Fibroblast of the conjunctiva (primary cell): ENCODE measurements around the gene MUC2.

Experiments used
- DNase-seq: peaks from one replicate; pipeline ENCODE4 v3.0.0-alpha.2; 2010; ENCODE audit warnings: low read depth

Gene MUC2

DNA sequence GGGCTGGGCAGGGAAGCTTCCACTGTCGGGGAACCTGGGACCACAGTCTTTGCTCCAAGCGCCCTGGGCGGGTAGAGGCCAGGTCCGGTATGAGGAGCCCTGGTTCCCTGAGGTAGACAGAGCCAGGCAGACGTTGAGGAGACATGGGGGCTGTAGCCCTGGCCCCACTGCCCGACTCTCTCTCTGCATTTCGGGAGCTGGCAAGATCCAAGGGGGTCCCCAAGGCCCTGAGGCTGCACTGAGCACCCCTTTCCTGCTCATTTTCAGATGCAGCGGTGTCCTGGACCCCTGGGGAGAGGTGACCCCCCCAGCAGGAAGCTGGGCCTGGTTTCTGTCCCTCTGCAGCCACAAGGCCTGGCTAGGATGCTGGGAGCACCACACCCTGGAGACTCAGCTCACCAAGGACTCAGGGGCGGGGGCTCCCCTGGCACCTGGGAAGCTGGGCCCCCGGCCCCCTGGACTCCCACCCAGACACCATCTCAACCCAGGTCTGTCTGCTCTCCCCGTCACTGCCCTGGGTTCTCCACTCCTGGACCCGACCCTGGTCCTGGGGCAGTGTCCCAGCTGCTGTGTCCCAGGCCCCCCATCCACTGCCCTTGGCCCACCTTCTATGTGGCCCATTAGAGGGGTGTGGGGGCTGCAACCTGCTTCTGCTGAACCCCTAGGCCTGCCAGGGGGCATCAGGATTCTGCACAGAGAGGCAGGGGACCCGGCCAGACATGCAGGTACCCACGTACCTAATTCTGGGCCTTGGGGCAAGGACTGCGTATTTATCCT, 23.1 kb upstream of the MUC2 start:
- no peak for DNase-seq

DNA sequence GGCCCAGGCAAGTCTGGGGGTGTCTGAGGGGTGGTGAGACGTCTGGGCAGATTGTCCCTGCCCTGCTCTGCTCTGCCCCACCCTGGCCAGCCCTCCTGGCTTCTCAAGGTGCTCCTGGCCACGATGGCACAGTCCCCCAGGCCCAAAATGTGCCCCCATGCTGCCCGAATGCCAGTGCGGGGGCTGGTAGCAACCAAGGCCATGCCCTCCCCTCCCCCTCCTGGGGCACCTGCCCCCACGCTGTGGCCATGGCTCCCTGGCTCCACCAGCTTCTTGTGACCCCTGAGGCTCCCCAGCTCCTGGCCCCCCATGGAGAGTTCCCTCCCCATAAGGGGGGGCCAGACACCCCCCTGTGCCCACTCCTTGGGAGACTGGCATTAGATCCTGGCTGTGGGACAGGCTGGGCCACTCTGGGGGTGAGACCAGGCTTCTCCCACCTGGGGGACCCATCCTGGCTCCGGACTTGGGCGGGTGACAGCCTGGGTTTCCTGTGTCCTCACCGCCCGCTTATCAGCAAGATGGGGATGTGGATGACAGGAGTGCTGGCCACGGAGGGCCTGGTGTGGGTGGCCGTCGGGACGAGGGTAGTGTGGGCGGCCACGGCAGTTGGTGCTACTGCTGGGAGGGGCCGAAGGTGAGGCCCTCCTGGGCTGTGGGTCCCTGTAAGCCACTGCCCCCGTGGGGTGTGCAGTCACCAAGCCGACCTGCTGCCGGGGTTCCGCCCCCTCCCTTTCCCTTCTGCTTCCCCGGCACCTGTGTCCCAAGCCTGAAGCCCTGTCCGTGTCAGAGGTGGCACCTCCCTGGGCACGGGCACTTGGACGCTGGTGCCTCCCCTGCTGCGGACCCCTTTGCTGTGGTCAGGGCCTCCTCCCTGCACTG, 22.3 kb upstream of the MUC2 start:
- DNase-seq = no peak

DNA sequence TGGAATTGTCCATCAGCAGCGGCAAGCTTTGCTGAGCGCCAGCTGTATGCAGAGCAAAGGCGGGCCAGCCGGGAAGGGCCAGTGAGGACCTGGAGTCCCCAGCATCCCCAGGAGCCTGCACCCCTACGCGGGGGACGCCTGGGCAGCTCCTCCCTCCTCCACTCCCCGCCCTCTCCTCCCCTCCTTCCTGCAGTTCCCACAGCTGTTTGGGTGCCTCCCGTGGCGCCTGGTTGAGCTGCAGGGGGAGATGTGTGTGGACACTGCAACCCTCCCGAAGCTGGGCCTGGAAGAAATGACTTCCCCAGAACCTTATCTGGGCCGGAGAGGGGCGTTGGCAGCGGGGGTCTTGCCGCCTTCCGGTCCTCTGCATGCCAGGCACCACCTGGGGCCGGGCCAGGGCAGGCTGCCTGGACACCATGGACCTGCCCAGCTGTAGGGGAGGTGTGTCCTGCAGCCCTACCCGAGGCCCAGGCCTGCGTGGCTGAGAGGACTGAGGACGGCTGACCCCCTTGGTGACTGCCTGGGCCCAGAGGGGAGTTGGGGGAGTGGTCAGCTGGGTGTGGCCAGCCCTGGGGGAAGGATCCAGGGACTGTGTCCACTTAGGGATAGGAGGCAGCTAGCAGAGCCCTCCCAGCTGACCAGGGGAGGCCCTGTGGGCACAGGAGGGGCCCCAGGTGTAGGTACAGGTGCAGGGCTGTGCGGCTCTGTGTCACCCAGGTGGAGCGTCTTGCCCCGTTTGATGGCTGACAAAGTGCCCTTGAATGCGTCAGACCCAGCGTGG, 21.4 kb upstream of the MUC2 start:
- DNase-seq = no peak

DNA sequence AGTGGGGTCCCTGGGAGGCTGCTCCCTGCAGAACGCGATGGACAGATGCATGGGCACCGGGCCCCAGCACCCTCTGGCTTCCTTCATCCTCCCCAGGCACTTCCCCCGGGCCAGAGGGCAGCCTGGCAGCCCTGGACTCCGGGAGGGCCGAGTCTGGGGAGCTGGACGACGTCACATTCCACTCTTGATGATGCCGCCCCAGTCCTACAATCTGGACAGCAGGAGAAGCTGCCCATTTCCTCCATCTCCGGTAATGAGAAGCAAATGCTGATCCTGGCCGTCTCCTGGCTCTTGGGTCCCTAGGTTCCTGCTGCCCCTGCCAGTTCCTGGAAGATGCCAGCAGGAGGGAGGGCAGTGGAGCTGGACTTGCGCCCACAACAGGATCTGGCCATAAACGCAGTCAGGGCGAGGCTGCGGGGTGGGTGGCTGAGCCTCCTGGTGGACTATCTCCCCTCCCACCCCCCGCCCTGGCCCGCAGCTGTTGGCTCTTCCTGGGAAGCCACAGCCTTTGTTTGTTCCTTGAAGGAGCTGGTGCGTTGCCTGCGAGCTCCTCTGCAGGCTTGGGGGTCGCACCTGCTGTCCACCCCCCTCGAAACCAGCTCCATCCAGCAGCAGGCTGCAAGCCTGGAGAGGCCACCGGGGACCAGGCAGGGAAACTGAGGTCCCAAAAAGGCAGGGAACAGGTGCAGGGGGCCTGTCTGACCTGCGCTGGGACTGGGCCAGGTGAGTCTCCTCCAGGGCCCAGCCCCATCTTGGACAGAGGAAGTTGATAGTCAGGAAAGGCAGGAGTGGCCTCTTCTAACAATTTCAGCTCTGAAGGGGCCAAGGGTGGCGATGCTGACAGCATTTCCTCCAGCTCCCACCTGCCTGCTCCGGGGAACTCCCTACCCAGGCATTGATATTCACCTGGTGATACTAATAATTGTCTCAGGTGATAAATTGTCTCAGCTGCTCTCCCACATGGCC, 20.2 kb upstream of the MUC2 start:
- no peak for DNase-seq

DNA sequence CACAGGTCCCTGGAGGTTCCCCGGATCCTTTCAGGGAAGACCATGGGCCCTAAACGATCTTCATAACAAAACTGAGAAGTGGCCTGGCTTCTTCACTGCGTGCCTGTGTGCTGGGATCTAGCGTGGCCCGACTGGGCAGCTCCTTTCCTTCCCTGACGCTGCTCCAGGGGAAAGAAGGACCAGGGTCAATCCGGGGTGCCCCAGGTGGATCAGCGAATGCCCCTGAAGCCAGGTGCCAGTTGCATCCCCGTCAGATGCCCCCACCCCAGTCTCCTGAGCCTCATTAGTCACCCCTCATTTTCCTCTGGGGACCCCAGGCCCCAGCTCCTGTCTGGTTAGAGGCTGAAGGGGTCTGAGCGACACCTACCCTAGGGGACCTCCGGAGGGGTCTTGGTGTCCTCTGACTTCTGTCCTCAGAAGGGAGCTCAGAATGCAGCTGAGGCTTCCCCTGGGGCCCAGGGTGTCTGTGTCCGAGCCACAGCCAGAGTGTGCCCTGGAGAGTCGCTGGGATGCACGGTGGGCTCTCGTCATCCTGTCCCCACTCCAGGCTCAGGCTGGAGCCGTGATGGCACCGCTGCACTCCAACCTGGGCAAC, 19.5 kb upstream of the MUC2 start:
- DNase-seq = no peak

DNA sequence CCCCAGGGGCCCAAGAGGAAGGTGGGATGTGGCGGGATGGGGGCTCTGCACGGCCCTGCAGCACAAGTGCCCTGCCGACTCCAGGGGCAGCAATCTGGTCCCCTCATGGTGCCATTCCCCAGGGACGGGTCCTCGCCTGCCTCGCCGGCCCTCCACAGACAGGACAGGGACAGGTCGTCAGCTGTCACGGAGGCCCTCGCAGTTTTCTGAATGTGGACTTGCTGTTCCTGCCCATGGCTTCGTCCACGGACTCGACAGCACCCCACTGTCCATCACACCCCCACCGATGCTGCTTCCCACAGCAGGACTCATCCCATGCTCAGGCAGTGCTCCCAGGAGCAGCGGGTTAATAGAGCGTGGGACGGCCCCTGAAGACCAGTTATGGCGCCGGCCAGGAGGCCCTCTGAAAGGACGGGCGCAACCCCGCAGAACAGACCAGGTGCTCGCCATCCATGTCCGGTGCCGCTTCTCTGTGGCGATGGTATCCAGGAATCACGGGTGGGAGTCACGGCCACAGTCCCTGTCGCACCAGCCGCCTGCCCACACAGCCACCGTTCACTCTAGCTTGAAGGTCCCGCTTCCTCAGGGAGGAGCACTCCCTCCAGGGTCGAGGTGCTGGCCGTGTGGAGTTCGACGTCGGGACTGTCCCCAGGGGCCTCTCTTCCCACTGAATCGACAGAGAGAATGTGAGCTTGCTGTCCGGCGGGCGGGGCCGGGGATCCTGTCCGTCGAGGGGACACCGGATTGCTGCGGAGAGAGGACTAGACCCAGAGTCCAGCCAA, 18.5 kb upstream of the MUC2 start:
- no peak for DNase-seq

DNA sequence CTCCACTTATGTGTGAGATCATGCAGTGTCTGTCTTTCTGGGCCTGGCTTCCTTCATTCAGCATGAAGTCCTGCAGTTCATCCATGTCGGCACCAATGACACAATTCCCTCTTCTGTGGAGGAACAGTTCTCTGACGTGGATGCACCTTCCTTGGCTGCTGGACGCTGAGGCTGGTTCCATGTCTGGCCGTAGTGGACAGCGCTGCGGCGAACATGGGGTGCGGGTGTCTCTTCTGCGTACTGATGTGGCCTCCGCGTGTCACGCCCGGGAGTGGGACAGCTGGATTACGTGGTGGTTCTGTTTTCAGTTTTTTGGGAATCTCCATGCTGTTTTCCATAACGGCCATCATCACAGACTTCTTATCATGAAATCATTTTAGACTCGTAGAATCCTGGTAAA, 16.9 kb upstream of the MUC2 start:
- DNase-seq = no peak

DNA sequence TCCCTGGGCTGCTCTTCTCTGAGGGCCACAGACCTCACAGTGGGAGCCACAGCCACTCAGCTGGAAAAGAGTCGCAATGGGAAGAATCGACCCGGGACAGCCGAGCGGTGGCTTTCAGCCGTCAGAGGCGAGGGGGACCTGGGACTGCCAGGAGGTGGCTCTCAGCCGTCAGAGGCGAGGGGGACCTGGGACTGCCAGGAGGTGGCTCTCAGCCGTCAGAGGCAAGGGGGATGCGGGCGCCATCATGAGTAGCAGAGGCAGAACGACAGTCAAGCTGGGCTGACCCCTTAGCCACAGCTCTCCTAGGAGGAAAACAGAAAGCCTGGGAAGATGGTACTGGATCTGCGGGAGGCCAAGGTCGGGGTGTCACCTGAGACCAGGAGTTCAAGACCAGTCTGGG, 14.9 kb upstream of the MUC2 start:
- no peak for DNase-seq

DNA sequence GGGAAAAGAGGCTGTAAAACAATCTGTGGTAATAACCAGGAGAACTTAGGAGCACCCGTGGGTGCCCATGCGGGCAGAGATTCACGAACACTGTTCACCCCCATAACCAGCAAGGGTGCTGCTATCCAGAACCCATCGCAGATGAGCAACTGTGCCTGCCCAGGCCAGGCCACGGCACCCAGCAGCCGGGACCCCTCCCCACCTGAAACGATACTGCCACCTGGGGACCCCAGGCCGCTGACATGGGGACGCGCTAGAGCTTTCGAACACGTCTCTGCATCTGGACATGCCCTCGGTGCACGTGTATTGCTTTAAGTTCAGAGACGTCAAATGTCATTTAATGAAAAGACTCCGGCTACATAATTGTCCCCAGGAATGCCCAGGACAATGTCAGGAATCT, 14.3 kb upstream of the MUC2 start:
- no peak for DNase-seq

DNA sequence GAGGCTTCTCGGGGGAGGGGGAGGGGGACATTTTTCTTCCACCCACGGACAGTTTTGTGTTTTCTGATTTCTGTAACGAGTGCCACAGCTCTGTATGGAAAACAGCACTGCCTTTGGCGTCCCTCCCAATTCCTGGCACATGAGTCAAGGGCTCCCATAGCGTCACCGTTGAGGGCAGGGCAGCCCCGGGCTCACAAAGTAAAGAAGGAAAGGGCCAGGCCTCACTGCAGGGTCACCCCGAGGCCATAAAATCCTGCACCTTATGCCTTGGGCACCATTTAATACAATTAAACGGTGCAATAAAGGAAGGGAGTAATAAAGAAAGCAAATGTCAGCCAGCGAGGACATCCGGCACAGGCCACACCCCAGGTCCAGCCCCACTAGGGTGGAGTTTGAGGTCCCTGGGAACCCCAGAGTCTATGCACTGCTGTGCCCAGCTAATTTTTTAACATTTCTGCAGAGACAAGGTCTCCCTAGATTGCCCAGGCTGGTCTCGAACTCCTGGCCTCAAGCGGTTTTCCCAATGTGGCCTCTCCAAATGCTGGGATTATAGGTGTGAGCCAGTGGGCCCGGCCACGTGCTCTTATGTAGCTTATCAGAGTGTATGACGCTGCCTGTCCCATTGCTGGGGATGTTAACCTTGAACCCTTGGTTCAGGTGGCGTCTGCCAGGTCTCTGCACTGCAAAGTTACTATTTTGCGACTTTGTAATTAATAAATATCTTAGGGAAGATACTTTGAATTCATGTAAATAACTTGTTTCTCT, 13.6 kb upstream of the MUC2 start:
- no peak for DNase-seq

DNA sequence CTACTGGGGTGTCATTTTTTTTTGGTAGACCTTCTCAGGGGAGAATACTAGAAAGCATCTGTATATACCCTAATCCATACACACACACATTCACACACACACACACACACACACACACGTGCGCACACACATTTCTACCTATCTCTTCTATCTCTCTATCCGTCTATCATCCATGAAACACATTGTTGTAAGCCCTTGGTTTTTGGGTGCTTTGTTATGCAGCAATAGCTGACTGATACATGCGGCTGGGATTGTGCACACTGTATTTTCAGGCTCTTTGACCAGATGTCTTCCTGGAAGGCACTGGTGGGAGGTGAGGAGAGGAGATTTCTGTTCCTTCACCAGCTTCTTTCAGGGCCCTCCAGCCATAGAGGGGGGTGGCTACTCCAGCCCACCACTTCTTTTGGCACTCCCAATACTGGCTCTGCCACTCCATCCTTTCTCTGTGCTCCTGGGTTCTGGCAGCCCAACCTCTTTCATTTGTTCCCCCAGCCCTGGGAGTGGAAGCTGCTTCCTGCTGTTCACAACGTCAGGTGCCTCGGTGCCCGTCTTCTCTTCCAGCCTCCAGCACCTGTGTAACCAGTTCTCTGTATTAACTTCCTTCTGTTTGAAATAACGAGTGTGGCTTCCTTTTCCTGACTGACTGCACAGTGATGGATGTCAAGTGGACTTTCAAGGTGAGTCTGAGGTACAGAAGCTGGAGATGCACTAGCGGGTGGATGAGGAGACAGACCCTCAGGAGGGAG, 12.4 kb upstream of the MUC2 start:
- no peak for DNase-seq

DNA sequence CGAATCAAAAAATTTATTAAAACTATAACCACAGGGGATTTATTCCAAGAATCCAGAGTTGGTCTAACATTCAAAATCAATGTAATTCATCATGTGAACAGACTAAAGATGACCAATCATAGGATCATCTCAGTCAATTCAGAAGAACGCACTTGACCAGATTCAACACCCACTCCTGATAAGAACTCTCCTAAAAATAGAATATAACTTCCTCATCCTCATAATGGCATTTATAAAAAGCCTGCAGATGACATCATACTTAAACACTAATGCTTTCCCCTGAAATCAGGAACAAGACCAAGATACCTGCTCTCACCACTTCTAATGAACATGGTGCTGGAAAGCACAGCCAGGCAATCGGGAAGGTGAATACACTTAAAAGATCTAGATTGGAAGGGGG, 10.5 kb upstream of the MUC2 start:
- DNase-seq = no peak

DNA sequence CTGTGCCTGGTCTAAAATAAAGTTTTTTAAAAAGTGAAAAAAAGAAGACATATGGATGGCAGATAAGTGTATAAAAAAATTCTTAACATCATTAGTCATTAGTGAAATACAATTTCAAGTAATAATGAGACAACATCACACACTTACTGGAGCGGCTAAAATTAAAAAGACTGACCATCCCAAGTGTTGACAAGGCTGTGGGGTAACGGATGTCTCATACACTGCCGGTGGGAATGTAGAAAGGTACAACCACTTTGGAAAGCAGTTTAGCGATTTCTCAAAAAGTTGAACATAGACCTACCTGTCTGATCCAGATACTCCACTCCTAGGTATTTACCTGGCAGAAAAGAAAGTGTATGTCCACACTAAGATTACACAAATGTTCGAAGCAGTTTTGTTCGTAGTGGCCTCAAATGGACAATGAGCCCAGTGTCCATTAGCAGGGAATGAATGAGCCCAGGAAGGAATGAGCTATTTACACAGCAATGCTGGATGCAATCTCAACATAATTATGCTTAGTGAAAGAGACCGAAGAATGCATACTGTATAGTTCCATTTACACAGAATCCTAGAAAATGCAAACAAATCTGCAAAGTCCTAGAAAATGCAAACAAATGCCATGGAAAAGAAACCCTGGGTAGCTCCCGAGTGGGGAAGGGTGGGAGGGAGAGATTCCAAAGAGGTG, 6.7 kb upstream of the MUC2 start:
- DNase-seq = no peak

DNA sequence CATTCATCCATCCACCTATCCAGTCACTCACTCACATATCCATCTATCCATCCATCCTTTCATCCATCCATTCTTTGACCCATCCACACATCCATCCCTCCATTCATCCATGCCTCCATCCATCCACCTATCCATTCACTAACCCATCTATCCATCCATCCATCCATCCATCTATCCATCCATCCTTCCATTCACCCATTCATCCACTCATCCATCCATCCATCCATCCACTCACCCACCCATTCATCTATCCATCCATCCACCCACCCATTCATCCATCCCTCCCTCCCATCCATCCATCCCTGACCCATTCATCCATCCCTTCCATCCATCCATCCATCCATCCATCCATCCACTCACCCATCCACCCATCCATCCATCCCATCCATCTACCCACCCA, 4.9 kb upstream of the MUC2 start:
- DNase-seq = no peak

DNA sequence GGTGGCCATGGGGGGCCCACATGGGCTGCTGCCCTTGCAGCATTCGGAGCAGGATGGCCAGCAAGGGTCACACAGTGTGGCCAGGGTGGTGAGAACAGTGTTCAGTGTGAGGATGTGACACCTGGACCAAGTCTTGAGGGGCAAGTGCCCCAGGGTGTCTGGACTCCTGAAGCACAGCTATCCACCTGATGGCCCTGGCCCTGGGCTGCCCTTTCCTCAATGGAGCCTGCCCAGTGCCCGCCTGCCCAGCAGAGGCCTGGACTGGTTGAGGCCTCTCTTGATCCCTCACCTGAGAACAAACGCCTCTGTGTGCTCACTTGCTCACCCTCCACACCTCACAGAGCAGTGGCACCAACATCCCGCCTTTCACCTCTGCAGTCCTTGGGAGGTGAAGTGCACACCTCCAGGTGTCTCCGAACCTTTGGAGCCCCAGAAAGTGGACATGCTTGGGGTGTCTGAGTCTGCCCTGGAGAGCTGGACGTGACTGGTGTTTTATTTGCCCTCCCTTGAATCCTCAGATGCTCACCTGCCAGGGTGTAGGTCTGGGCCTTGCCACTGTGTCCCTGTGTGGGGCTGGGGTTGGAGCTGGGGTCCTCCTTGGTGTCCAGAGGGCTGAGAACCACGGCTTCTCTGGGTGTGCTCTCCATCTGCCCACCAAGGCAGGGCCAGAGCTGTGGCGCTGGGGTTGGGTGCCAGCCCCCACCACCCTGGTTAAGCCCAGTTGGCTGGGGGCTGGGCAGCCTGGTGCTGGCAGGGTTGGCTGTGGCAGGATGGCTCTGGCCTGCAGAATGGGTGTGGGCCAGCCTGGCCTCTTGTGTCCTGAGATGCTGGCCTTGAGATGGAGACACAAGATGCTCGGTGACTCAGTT, 3.8 kb upstream of the MUC2 start:
- DNase-seq = no peak

DNA sequence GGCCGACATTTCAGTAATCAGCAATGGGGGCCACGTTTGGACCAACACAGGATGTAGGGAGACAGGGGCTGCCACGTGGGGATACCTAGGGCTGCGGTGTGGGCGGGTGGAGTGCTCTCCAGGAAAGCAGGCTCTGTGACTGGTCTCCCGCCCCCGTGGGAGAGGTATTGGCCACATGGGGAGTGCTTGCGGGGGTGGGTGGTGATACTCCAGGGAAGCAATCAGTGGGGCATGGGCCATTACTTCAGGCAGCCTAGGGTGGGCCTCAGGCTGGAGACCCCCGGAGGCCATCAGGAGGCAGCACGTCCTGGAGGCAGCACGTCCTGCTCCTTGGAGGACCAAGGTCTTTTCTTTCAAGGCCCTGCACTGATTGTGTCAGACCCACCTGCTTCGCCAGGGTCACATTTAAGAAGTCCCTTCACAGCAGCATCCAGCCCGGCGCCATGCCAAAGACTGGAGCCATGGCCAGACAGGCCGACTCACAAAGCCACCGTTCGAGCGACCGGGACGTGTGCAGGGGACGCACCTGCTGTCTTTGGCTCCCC, 3.0 kb upstream of the MUC2 start:
- no peak for DNase-seq
